NCI-H345 treated with DMSO at 0.1 percent for 48 hours (cell line): ENCODE results near the gene PDE12.

Source experiments
- DNase-seq: peaks from one replicate; lab custom pipeline; 2025; ENCODE audit not compliant: unreplicated experiment; lab: John Stamatoyannopoulos, UW

The PDE12 gene, protein sequence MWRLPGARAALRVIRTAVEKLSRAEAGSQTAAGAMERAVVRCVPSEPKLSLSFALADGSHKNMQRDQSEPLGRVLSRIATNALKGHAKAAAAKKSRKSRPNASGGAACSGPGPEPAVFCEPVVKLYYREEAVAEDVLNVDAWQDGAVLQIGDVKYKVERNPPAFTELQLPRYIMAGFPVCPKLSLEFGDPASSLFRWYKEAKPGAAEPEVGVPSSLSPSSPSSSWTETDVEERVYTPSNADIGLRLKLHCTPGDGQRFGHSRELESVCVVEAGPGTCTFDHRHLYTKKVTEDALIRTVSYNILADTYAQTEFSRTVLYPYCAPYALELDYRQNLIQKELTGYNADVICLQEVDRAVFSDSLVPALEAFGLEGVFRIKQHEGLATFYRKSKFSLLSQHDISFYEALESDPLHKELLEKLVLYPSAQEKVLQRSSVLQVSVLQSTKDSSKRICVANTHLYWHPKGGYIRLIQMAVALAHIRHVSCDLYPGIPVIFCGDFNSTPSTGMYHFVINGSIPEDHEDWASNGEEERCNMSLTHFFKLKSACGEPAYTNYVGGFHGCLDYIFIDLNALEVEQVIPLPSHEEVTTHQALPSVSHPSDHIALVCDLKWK

DNA sequence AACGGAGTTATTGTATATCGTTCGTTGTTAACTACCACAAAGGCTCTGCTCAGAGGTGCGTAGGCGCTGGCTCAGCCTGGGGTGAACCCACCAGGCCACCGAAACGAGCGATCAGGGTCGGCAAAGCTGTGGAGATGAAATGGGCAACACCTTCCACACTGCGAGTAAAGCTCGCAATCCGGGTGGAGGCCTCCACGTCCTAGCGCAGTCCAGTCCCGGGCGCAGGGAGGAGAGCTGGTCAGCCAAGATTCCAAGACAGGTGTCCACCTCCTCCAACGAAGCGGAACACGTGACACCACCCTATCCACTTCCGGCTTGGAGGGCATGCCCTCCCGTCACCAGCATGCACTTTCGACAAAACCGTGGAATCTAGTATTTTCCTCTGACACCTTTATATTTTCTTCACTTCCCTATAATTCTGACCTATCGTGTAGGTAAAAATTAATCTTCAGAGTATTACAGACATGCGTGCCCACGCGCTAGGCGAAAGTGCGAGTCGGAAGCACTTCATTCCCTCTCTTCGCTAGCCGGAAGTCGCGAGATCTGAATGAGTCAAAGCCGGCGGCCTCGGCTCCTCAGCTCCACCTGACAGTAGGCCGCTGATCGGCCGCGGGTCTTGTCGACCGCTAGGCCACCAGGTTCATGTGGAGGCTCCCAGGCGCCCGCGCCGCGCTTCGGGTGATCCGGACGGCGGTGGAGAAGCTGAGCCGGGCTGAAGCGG, at the start of gene PDE12:
TSS of gene PDE12 (plus strand) at position 537 of the 721 bp plus-strand sequence. CDS start at position 643, 106 bp downstream.
- peak; percentile 78 for DNase-seq

DNA sequence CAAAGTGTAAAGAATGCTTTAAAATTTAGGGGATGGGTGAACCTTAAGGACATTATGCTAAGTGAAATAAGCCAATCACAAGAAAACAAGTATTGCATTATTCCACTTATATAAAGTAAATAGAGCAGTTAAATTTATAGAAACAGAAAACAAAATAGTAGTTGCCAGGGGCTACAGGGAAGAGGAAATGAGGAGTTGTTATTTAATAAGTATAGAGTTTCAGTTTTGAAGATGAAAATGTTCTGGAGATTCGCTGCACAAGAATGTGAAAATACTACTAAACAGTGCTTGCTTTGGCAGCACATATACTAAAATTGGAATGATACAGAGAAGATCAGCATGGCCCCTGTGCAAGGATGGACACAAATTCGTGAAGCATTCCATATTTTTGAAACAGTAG, 43.9 kb upstream of the PDE12 start:
- no peak for DNase-seq

DNA sequence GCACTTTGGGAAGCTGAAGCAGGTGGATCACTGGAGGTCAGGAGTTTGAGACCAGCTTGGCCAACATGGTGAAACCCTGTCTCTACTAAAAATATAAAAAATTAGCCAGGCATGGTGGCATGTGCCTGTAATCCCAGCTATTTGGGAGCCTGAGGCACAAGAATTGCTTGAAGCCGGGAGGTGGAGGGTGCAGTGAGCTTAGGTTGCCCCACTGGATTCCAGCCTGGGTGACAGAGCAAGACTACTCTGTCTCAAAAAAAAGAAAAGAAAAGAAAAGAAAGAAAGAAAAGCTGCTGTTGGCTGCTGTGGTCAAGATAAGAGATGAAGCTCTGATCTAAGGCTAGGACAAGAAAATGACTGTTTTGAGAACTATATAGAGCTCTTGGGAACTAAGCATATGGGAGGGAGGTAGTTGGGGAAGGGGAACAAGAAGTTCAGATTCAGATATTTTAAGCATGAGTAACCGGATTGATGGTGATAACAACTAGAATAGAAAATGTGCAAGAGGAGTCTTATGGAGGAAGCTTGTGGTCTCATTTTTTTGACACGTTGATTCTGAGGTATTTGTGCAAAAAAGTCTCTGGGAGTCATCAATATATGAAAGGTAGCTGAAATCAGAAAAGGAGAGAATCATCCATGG, 37.7 kb upstream of the PDE12 start:
- DNase-seq = no peak

DNA sequence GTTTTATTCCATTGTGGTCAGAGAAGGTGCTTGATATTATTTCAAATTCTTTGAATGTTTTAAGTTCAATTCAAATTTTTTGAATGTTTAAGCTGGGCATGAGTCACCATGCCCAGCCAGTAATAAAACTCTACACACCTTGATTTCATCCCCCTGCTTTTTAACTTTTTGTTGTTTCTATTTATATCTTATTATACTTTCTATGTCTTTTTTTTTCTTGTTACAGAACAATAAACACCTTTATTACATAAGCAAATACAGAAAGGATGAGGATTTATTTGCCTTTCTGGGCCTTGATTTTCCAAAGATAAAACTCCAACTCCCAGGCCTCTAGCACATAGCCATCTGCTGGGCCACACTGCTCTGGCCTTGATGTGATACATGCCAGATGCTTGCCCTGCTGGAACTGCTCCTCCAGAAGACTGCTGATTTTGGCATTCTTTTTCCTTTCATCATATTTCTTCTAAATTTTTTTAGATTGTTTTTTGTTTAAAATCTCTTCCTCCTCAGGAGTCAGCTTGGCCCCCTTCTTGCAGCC, 25.9 kb upstream of the PDE12 start:
- no peak for DNase-seq

DNA sequence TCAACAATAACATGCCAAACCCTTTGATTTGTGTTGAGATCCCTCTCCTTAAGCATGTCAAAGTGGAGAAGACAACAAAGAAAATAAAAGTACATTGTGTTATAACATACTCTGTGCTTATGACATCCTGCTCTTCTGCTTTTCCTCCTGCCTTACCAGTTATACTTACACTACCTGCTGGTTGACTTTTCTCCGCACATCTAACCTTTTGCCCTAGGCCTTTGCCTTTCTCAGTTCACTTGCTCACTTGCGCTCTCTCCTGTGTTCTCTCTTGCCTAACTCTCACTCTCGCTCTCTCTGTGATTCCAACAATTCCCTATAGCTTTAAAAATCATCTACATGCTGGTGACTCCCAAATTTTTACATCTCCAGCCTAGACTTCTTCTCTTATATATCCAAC, 17.6 kb upstream of the PDE12 start:
- DNase-seq = no peak

DNA sequence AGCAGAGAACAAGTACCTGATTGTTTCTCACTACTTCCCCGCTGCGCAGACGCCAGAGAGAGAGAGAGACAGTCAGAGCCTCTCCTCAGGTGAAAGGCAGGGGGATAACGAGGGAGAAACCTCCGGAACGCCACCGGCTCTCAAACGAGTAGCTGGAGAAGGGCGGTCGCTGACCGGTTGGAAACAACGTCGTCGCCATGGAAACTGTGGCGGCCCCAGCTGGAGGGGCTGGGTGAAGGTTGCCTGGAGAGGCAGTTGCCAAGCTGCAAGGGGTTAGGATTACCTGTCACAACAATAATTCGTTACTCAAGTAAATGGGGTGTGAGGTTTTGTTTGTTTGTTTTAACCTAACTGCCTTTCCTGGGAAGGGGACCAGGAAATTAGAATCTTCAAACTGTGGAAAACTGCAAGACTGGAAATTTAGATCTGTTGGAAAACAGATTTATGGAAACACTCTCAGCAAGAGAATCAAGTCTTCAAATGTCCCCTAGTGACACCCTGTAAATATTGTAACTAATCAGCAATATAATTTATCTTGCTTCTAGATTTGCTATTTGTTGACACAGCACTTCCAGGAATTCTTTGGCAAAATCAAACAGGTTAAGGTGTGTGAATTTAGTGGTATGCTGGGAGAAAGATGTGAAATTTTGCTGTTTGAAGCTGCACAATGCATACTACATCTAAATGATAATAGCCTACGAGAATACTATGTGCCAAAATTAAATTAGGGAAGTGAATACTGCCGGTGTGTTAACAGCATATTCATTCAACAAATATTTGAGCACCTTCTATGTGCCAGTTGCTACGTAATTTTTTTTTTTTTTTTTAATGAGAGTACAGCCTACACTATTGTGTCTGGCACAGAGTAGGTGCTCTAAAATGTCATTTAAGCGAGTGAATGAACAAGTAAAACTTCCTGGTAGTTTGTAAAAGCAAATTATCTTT, 11.6 kb upstream of the PDE12 start, which contains the start of gene DNAH12:
TSS of gene DNAH12 (minus strand) at position 164 of the 945 bp plus-strand sequence. CDS start 1,474 bp downstream, outside the sequence.
- peak; percentile 26 for DNase-seq

DNA sequence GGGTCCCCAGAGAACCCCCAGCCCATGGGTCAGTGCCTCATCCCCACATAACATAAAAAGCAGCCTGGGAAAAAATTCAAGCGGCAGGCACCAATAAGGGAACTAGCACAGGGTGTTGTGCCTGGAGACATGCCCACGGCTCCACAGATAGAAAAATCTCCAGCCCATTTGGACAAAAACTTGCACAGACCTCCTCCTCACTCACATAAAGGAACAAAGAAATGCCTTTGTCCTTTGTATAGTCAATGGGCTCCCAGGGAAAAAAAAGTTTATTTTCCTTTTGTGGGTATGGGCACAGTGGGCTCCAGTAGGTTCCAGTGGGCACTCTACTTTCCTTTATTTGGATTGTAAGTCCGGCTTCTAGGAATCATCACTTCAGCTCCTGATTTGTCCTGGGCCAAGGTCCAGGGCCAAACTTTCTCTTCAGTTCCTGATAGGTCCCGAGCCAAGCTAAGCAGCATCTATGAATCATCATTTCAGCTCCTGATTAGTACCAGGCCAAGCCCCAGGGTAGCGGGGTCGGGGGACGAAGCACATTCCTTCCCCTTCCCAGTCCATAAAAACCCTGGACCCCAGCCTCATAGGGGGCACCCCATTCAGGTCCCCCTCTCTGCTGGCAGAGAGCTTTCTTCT, 10.3 kb upstream of the PDE12 start:
- DNase-seq = no peak

DNA sequence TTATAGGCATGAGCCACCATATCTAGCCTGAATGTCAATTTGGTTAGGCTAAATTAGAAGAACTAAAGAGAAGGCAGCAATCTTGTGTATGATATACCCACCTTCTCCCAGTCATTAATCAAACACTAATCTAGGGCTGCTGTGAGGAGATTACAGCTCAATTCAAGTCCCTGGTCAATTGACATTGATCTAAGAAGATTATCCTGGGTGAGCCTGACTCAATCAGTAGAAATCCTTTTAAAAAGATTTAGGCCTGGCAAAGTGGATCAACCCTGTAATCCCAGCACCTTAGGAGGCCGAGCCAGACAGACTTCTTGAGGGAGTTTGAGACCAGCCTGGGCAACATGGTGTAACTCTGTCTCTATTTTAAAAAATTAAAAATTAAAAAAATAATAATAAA, 9.5 kb upstream of the PDE12 start:
- DNase-seq = no peak

DNA sequence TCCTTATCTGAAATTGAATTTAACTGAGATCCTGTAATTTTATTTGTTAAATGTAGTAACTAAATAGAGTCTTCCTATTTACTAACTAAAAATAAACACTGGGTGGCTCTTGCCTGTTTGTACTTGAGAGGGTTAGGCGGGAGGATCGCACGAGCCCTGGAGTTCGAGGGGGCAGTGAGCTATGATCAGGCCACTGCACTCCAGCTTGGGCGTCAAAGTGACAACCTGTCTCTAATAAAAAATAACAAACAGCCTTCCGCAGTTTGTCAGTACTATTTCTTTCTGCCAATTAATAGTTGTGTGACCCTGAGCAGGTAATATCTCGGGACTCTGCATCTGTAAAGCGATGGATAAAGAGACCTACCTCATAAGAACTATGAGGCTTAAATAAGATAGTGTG, 768 bp upstream of the PDE12 start:
- DNase-seq = no peak

DNA sequence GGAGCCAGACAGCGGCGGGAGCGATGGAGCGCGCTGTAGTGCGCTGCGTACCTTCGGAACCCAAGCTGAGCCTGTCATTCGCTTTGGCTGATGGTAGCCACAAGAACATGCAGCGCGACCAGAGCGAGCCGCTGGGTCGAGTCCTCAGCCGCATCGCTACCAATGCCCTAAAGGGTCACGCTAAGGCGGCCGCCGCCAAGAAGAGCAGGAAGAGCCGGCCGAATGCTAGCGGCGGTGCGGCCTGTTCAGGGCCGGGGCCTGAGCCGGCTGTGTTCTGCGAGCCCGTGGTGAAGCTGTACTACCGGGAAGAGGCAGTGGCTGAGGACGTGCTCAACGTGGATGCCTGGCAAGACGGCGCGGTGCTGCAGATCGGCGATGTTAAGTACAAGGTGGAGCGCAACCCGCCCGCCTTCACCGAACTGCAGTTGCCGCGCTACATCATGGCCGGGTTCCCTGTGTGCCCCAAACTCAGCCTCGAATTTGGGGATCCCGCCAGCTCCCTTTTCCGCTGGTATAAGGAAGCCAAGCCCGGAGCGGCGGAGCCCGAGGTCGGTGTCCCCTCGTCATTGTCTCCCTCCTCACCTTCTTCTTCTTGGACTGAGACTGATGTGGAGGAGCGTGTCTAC, 498 bp downstream of the PDE12 start:
- DNase-seq = no peak

DNA sequence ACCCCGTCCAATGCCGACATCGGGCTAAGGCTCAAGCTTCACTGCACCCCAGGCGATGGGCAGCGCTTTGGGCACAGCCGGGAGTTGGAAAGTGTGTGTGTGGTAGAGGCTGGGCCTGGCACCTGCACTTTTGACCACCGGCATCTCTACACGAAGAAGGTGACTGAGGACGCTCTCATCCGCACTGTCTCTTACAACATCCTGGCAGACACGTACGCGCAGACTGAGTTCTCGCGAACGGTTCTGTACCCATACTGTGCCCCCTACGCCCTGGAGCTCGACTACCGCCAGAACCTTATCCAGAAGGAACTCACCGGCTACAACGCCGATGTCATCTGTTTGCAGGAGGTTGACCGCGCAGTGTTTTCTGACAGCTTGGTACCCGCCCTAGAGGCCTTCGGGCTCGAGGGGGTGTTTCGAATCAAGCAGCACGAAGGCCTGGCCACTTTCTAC, 1.0 kb downstream of the PDE12 start:
- DNase-seq = no peak

DNA sequence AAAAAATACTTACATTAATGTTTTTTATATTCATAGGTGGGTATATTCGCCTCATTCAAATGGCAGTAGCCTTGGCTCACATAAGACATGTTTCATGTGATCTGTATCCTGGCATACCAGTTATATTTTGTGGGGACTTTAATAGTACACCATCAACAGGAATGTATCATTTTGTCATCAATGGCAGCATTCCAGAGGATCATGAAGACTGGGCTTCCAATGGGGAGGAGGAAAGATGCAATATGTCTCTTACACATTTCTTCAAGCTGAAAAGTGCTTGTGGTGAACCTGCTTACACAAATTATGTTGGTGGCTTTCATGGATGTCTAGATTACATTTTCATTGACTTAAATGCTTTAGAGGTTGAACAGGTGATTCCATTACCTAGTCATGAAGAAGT, 3.5 kb downstream of the PDE12 start:
- no peak for DNase-seq

DNA sequence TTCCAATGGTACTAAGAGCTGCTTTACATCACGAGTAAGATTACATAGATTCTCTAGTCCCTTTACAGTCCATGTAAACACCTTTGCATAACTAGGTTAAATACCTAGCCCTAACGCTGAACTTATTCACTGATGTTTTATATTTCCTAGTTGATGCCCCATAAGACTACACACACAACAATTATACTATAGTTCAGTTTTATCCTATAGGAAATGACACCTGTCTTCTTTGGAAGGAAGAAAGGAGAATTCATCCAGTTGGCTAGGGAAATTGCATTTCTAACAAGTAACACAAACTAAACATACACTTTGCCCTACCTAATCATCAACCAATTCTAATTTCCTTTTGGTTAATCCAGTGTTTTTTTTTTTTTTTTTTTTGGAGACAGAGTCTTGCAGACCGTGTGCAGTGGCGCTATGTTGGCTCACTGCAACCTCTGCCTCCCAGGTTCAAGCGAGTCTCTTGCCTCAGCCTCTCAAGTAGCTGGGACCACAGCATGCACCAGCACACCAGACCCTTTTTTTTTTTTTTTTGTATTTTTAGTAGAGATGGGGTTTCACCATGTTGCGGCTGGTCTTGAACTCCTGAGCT, 13.9 kb downstream of the PDE12 start:
- no peak for DNase-seq

DNA sequence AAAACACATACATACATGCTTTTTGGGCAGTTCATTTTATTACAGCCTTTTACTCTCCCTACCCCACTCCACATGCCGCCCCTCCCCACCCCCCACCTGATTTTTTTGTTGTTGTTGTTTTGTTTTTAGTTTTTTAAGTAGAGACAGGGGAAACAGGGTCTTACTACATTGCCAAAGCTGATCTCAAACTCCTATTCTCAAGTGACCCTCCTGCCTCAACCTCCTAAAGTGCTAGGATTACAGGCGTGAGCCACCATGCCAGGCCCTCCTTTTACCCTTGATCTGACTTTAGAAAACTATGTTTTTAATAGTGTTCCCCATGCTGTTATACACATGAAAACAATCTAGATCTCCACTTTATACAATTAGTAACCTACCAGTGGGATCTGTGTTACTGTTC, 14.8 kb downstream of the PDE12 start:
- no peak for DNase-seq

DNA sequence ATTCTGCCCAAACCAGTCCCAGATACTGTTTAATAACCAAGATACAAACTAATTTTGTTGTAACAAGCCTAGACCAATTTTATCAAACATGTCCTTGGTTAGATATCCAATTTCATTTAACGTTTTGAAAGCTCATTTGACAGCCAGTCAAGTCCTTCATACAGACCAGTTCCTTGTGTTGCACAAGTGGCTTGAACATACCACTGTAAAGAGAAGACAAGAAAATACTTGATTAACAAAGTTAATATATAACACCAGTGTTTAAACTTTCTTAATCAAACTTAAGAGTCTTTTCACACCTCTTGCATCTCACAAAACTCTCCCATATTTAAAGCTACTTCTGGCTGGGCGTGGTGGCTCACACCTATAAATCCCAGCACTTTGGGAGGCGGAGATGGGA, 16.0 kb downstream of the PDE12 start:
- no peak for DNase-seq

DNA sequence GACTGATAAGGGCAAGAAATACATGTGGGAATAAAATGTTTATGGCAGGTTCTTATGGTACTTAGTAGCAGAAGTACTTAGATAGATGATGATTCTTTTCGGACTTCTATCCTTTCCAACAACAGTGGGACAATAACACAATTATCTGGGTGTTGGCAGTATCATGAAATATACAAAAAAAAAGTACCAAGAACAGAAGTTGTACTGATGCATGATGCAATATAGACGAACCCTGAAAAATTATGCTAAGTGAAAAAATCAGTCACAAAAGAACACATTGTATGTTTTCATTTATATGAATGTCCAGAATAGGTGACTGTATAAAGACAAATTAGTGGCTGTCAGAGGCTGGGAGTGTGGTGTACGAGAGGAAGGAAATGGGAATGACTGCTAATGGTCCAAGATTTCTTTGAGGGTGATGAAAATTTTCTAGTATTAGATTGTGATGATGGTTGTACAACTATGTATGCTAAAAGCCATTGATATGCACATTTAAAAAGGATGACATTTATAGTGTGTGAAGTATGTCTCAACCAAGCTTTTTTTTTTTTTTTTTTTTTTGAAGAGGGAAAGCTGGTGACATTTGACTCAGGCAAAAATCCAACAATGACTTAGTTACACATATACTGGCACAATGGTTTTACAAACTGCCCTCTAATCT, 20.0 kb downstream of the PDE12 start:
- DNase-seq = no peak

DNA sequence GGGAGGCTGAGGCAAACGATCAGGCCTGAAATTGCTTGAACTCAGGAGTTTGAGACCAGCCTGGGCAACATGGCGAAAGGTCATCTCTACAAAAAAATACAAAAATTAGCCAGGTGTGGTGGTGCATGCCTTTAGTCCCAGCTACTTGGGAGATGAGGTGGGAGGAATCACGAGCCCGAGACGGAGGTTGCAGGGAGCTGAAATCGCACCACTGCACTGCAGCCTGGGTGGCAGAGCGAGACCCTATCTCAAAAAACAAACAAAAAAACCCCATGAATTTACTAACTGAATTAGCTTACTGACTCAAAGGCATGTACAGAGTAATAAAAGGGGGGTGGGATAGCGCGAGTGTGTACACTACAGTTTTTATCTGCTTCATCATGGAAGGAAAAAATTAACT, 21.7 kb downstream of the PDE12 start:
- no peak for DNase-seq
